GOT3 (cell line): ENCODE measurements around the gene POLD3.

Experiments used
- DNase-seq: peaks from one replicate; lab custom pipeline; 2025; ENCODE audit warnings: mixed read lengths; lab: John Stamatoyannopoulos, UW

Gene POLD3

GRCh38 chr11:74673693-74674360 is 81.4 kb downstream of the POLD3 start:
- no peak for DNase-seq

- DNase-seq, result no peak
Observed at GRCh38 chr11:74675761-74676160, 83.4 kb downstream of the POLD3 start.

- no peak for DNase-seq
Observed at GRCh38 chr11:74676596-74676995, 84.2 kb downstream of the POLD3 start.

GRCh38 chr11:74677131-74677530 is 84.7 kb downstream of the POLD3 start:
- no peak for DNase-seq

- no peak for DNase-seq
Observed at GRCh38 chr11:74678041-74678440, 85.7 kb downstream of the POLD3 start.

GRCh38 chr11:74678591-74679512 is 86.5 kb downstream of the POLD3 start:
- DNase-seq, result no peak

DNA sequence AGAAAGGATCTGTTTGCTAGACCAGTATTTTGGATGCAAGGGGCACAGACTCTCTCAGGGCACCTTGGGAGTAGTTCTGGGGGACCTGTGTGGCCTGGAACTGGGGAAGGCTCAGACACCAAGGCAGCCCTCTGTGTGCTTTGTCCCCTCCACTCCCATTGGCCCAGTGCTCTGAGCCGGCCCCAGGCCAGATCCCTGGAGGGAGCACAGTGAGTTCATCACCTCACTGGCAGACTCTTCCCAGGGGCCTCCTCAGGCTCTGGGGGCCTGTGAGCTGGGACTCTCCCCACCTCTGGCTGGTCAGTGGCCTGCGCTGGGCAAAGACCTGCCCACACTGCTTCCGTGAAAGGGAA is 87.1 kb downstream of the POLD3 start:
- no peak for DNase-seq

GRCh38 chr11:74680035-74680671 is 87.8 kb downstream of the POLD3 start:
- DNase-seq, result no peak

- DNase-seq, result no peak
Observed at GRCh38 chr11:74680703-74681531, 88.5 kb downstream of the POLD3 start.

DNA sequence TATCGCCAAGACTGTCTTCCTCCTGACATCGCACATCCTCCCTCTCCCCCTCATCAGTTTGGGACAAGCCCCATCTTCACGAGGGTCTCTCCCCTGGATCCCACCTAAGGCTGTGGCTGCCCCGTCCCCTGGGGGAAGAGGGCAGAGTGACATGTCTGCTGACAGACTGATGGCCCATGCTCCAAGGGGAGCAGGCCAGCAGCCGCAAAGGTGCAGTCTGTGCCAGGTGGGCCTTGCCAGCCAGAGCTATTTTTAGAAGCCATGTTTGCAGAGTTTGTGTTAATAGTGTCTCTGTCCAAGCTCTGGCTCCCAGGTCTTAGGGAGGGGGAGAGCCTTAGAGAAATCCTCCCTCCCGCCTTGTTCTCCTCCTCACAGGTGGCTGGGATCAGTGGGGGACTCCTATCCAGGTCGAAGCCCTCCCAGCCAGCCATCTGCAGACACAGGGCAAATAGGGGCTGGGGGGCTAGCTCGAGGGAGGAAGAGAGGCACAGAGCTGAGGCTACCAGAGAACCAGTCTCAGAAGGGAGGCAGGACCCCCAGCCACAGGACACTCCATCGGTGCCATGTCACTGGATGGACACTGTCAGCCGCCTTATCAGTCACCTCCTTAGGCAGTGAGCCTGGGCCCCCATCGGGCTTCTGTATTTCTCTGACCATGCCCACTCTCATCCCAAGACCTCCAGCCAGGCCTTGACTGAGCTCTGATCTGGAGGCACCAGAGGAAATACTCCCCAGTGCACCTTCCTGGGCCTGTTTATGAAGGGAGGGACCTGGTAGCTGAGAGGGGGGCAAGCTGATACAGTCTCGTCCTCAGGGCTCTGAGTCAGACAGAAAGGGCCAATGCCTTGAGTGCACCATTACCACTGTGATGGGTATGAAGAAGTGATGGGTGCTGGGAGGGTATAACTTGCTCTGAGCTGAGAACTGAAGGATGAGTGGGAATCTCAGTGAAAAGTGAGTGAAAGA is 89.6 kb downstream of the POLD3 start:
- DNase-seq, result no peak

GRCh38 chr11:74682731-74683278 is 90.4 kb downstream of the POLD3 start:
- DNase-seq, result no peak

- no peak for DNase-seq
Observed at GRCh38 chr11:74683279-74683871, 91.0 kb downstream of the POLD3 start.

DNA sequence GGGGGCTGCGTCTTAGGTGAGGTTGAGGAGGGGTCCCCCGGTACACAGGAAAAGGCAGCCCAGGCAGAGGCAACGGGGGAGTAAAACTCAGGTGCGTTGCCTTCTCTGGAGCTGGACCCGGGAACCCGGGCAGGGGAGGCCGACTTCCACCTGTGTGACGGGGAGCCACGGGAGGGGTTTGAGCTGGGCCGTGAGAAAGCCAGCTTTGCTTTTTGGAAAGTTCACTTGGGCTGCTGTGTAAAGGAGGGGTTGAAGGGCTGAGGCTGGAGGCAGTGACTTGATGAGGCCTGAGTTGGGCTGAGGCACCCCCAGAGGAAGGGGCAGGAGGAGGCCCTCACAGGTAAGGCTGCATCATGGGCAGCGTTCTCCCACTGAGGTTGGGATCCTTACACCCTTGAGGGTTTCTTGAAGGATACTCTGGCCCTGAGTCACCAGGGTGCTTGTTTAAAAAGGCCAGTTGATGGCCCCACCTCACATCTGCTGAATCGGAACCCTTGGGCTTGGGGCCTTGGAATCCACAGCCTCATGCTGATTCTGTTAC is 91.6 kb downstream of the POLD3 start:
- no peak for DNase-seq

DNA sequence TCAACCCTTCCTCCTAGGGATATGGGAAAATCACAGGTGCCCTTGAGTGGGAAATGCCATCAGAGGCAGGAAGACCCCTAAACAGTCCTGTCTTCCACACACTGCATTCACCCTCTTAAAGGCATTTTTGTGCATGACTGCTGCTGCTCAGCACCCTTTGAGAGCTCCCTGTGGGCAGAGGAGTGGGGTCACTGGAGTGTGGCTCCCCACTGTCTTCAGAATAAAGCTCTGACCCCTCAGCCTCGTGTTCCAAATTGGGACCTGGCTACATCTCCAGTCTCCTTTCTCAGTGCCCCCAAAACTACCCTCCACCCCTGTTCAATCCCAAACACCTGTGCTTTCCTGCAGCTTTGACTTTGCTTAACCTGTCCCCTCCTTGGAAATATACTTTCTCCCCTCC is 92.3 kb downstream of the POLD3 start:
- DNase-seq, result no peak

DNA sequence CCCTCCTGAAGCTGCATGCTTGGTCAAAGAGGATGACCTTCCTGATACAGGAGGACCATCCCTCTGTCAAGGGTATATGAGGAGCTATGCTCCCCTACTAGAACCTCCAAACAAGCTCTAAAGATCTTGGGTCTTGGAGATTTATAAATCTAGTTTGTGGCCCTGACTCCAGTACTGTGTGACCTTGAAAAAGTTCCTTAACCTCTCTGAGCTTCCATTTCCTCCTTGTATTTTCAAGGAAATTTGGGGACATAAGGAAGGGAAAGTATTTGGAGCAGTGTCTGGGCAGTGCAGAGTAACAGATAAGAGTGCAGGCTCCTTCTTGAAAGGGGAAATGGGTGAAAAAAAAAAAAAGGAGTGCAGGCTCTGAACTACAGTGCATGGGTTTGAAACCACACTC is 93.0 kb downstream of the POLD3 start:
- no peak for DNase-seq

DNA sequence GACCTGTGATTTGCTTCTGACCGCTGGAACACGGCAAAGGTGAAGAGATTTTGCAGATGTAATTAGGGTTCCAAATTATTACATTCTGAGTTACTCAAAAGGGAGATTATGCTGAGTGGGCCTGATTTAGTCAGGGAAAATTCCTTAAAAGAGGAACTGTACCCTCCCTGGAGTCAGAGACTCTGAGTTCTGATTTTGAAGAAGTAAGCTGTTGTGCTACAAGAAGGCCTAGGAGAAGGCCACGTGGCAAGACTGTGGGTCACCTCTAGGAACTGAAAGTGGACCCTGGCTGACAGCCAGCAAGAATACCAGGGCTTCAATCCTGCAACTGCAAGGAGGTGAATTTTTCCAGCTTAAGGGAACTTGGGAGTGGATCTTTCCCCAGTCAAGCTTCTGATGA is 93.5 kb downstream of the POLD3 start:
- no peak for DNase-seq

- no peak for DNase-seq
Observed at GRCh38 chr11:74686792-74687191, 94.4 kb downstream of the POLD3 start.

GRCh38 chr11:74687237-74688023 is 95.0 kb downstream of the POLD3 start:
- DNase-seq, result no peak

GRCh38 chr11:74689666-74690065 is 97.3 kb downstream of the POLD3 start:
- DNase-seq, result no peak
